ENCODE measurements around the gene HSBP1.
A peak's percentile ranks its signal among the peaks of the same experiment; 100 is the strongest.

The HSBP1 gene

GRCh38 chr16:83807710-83808572, at the start of gene HSBP1:
Gene HSBP1, plus strand, starts transcription at chr16:83807978. Its CDS starts 99 bp downstream, at chr16:83808077.
- peak; percentile 81 to 89 for DNase-seq

DNA sequence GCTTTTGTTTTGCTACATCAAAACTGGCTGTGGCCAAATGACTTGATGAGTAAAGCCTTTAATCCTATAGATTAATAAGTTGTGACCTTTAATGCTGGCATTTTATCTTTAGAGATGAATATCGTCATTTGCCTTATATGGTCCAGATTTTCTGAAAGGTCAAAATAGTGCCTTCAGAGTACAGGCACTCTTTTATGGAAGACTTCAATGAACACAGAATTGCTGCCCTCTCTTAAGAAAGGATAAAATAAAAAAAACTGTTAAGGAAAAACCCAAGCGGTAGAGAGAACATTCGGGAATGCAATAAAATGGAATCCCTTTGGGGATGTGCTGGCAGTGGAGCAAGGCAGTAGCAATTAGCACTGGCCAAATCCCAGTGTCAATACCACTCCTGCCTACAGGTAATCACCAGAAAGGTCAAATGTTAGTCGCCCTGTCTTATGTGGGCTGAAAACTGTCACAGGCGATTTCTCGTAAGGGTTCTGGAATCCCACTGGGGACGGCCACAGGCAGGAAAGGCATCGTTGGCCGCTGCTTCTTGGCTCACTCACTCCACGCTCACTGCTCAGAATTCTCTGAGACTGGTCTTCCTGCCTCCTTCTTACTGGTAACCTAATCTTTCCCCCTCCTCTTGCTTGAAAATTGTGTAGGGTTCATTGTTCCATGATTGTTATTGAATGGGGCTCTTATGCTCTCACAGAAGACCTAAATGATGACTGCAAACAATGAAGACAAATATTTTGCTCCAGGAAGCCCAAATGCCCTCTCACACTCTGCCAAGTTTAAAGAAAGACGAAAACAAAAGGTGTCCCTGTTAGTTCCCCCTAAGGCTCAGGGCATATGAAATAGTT, 45.4 kb upstream of the HSBP1 start:
- DNase-seq: no peak

GRCh38 chr16:83762992-83763358, 44.8 kb upstream of the HSBP1 start:
- DNase-seq: no peak

DNA sequence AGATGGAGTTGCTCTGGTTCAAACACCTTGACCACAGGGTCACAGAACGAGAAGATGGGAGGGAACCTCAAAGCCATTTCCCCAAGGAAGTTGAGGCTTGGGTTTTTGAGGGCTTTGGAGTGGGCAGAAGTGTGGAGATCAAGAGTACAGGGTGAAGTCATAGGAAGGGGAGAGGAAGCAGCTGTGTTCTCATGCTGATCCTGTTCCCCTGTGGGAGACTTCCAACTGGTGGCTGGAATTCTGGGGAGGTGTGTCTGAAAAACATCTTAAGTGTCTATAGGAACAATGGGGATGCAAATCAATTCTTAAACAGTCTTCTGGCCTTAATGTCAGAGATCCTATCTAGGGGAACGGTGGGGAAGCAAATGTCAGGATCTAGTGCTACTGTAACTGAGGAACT, 38.8 kb upstream of the HSBP1 start:
- DNase-seq: no peak

DNA sequence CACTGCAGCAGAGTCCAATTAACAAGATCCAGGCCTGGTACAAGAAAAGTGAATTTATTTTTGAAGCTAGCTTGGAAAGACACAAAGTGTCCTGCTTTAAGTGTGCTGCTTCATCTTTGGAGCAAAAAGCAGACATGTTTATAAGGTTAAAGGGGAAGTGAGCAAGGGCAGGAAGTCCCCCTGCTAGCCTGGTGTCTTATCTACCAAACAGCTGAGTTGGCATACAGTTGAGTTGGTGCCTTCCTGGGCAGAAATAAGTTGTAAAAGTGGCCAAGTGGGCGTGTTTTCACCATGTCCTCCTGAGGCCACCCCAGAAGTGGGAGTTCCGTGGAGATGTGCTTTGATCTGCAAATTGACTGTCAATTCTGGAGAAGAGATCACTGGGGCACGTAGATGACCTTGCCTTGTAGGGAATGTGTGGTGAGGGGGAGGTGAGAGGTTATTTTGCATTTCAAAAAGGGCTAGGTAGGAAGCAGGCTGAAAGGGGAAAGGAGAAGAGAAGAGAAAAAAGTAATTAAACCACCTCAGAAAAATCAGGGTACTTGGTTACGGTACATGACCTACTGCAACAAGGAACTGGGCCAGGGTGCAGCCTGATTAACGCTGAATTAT, 38.3 kb upstream of the HSBP1 start:
- no peak for DNase-seq

- no peak for DNase-seq
These were observed 36.4 kb upstream of the HSBP1 start for GRCh38 chr16:83771306-83771942.

DNA sequence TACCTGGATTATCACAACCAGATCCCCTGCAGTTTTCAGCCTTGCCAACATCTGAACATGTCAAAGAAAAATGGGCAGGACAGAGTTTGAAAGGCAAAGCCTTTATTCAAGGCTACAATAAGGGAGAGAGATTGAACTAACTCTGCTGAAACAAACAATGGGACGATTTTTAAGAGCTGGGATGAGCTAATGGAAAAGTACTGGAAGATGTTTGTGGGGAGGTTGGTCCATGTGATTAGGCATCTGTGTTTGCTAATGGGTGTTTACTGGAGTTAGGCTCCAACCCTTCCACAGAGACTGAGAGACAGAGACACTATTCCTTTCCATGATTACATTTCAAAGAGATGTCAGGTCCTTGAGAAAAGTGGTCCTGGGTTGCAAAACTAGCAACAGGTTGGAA, 35.0 kb upstream of the HSBP1 start:
- DNase-seq: no peak

DNA sequence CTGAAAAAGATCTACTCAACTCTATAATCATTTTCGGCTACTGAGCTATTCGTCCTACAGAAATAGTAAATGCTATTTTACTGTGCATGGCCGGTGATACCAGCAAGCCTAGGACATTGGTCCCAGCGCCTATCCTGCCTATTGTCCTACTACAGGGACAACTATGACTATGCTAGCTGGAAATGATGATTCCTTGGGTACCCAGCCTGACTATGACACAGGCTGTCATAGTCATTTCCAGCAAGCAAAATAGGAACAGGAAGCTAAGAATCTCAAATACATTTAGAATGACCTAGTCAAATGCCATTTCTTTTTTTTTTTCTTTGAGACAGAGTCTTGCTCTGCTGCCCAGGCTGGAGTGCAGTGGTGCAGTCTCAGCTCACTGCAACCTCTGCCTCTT, 33.7 kb upstream of the HSBP1 start:
- no peak for DNase-seq

DNA sequence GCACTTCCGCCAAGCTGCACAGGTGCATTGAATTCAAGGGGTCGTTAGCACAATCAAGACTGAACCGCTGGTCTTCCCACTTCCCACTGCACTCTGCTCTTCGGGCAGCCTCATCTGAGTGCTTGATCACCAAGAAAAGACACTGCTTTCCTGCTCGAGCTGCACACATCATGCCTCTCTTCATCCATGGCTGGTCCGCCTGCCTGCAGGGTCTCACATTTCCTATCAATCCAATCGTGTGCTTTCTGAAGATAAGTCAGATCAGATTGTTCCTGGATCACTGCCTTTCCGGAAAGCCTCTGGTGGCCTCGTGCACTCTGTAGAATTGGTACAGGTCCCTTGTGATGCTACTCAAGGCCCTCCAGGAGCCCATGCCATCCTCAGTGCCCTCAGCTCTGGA, 30.8 kb upstream of the HSBP1 start:
- DNase-seq: no peak

DNA sequence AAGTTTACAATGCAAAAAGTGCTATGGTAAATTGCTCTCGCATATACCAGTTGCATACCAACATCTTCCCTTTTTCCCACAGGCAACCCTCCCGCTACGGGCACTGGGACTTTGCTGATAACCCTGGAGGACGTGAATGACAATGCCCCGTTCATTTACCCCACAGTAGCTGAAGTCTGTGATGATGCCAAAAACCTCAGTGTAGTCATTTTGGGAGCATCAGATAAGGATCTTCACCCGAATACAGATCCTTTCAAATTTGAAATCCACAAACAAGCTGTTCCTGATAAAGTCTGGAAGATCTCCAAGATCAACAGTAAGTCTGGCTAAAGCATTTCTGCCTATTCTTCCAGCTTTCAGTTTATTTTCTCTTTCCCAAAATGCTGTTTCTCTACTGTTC, 27.9 kb upstream of the HSBP1 start:
- DNase-seq: no peak

- DNase-seq: no peak
These were observed 22.3 kb upstream of the HSBP1 start for GRCh38 chr16:83785455-83785854.

DNA sequence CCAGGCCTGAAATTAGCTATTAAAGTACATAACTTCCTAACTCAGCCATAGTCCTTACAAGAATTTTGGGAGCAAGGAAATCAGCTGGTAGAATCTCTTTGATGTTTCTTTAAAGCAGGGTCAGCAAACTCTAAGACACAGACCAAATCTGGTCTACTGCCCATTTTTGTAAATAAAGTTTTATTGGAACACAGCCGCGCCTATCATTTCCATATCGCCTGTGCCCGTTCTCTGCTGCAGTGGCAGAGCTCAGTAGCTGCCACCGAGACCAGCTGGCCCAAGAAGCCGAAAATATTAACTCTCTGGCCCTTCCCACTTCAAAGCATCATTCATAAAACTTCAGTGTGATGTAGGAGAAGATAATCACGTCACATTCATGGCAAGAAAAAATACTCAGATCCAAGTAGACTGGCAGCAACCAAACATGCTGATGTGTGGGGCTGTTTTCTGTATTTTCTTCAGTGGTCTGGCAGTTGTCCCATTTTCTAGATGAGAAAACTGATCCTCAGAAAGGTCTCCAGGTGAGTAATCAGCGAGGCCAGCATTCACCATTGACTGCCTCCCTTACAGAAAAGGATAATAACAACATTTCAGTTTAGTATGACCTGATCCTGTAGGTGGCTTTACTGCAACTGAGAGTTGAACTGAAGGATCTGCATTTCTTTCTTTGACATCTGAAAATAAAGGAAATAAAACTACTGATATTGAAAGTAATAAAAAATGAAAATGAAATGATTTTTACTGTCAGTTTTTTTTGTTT, 18.0 kb upstream of the HSBP1 start:
- DNase-seq: no peak

GRCh38 chr16:83791916-83792315, 15.9 kb upstream of the HSBP1 start:
- DNase-seq: no peak

DNA sequence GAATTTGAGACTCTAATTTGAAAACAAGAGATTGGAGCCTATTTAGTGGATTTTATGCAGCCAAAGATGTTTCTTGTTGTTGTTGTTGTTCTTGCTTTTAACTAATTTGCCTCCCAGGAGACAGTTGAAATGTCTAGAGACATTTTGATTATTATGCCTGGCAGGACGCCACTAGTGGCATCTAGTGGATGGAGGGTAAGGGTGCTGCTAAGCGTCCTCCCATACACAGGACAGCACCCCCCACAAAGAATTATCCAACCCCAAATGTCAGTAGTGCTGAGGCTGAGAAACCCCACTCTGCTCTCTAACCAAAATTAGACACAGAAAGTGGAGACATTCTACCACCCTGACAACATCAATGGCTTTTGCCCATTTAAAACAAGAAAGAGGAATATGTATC, 15.4 kb upstream of the HSBP1 start:
- no peak for DNase-seq

DNA sequence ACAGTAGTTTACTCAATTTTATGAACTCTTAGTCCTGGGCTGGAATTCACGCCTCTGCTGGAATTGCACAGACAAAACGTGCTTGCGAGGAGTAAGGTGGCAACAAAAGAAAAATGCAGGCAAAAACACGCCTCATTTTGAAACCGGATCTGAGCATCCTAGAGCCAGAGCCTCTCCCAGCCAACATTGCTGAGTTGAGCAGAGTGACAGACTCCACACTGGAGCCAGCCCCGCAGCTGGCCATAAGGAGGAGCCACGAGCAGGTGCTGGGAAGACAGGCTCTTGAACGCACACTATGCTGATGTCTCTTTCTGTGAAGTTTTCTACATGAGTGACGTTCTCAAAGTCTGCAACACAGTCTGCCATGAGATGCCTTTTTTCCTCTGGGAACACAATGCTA, 14.6 kb upstream of the HSBP1 start:
- no peak for DNase-seq

GRCh38 chr16:83794860-83795554, 12.8 kb upstream of the HSBP1 start:
- DNase-seq: no peak

DNA sequence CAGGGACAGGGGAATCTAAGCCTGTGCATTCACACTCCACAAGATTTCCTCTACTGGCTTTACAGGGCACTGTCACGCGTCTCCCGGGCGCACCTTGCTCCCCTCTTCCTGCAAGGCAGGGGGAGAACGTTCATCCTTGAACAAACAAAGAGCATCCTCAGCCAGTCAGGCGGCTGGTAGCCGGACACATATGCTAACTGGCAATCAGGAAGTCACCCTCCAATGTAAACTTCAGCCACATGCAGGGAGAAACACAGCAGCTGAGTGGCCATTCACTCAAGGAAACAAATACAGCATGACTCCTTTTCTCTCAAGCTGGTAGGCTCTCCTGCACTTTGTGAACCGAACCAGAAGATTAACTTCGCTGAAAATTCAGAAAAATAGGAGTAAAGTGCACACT, 10.8 kb upstream of the HSBP1 start:
- DNase-seq: no peak

DNA sequence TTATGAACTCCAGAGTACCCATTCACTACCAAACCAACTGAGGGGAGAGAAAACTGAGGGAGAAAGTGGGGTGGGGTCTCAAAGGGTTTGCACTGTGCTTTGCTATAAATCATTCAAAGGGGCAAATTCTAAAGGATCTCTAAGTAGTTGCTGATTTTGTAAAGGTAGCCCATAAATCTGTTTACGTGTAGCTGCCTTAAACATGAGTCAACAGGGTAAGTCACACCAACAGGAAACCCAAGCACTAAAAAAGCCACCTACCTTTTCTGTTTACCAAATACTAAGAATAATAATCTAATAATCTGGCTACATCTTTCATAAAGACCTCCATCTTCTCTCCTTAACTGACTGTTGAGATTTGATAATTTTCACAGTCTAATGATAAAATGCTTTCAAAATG, 8.4 kb upstream of the HSBP1 start:
- DNase-seq: no peak

GRCh38 chr16:83802135-83802534, 5.6 kb upstream of the HSBP1 start:
- no peak for DNase-seq

DNA sequence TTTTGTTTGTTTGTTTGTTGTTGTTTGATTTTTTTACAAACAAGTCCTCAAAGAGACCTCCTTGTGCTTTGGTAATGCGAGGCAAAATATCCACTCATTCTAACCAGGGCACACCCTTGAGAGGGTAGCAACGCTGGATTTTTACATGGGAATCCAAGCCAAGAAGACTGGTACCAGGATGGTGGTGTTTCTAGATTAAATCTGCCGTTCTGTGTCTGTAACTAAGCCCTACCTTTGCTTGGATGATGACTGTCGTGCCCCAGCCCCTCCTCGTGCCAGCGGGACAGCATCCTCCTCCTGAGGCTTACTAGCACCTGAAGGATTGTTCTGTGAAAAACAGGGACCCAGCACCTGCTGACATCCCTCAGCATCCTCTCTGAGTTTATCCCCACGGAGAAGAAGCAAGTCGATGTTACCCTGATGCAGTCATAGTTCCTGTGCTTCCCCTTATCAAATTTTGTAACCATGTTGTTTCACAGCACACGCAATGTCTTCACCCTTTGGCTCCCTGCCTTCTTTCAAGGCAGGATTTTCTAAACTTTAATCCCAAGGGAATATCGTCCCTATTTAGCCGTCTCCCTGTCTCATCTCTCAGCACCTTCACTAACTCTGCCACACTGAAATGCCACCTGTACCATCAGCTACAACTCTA, 5.1 kb upstream of the HSBP1 start:
- DNase-seq: no peak

- DNase-seq: no peak
These were observed 4.0 kb upstream of the HSBP1 start for GRCh38 chr16:83803811-83804210.

All from SW 1271 (cell line).